ENCODE data around the gene COBL.

DNA sequence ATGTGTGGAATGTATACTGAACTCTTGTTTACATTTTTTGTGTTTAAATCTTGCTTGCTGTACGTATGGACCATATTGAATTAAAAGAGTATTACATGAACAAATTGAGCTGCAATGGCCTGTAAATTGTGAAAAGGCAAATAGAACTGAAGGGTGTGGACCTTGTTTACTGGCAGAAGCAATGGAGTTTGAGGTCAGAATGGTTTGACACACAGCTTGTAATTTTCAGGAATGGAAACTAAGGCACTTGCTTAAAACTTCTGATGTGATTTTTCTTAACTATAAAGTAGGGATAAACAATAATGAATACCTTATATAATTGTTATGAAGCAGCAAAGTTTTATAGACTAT is 33.9 kb upstream of the COBL start:
- TF ChIP-seq TAF1 (IDR thresholded peaks at IDR 0.05; ENCODE audit: borderline replicate concordance, low read depth, low read length) (no peak), POLR2AphosphoS5 (IDR thresholded peaks at IDR 0.05; ENCODE audit: low read depth, low read length) (no peak)

All from GM12892 (cell line).